BJ (cell line): ENCODE data around the gene RGL4. TPM values are rescaled to one million over a fixed set of nuclear protein-coding genes. Genes with fewer than 3 reads are reported as not detected.

Experiments
- CTCF ChIA-PET: fragments of 350-600 bp; formaldehyde crosslinking; extraction: SDS; loops from one replicate; lab custom pipeline; 2021; ENCODE audit warnings: antibody characterized with exemption, inconsistent platforms; lab: Yijun Ruan, JAX
- POLR2A ChIA-PET: fragments of 300-600 bp; sonication (Branson Sonifier 250); formaldehyde crosslinking; extraction: SDS; loops from one replicate; lab custom pipeline; 2021; ENCODE audit warnings: antibody characterized with exemption; lab: Charles Lee
- DNase-seq: peaks from one replicate; pipeline ENCODE4 v3.0.0-alpha.2; 2011; ENCODE audit warnings: low read depth
- H3K27me3 ChIP-seq: 2 replicates; pipeline ENCODE4 v1.6.0; 2011; ENCODE audit warnings: low read length; ENCODE audit not compliant: control insufficient read depth, insufficient read depth
- H3K36me3 ChIP-seq: 2 replicates; pipeline ENCODE4 v1.5.1; 2011; ENCODE audit warnings: low read length; ENCODE audit not compliant: control insufficient read depth, insufficient read depth
- H3K4me3 ChIP-seq: 2 replicates; pipeline ENCODE4 v1.5.1; 2011; ENCODE audit warnings: low read depth, mild to moderate bottlenecking, control low read depth, low read length
- CTCF ChIP-seq: IDR thresholded peaks from 2 replicates; pipeline ENCODE4 v1.5.1; 2011; ENCODE audit warnings: low read depth, mild to moderate bottlenecking, control low read depth, inconsistent platforms, low read length, moderate library complexity; ENCODE audit not compliant: insufficient read depth
- polyA plus RNA-seq: library from polyadenylated mRNA; depleted of rRNA; stranded (reverse); fragments of >200 nt; gene quantifications from 2 replicates; pipeline ENCODE4 v1.2.3, GENCODE V29; 2011

RGL4 gene
- polyA plus RNA-seq, 1 experiment: not detected

GRCh38 chr22:23693979-23694680 is 3.3 kb downstream of the RGL4 start:
- H3K27me3 ChIP-seq: no peaks in the 10 kb centered on the region
- ChIA-PET CTCF (interaction anchor here (0.7 to 1.4 kb wide), 2 partner anchors 10 to 18 kb away, joined by 3 read pairs; no protein-coding TSS in a partner anchor), POLR2A (no interaction called here)
- TF ChIP-seq CTCF: no peak
- DNase-seq: no peak
- no peak overlapping the region for H3K4me3 ChIP-seq
- peaks cover 19% of the 10 kb centered on the region for H3K36me3 ChIP-seq

GRCh38 chr22:23695141-23695540 is 4.3 kb downstream of the RGL4 start:
- Histone ChIP-seq H3K36me3 (peaks cover 20% of the 10 kb centered on the region), H3K4me3 (no peak overlapping the region), H3K27me3 (no peaks in the 10 kb centered on the region)
- POLR2A ChIA-PET: no interaction called here
- CTCF ChIA-PET: no interaction called here
- no peak for TF ChIP-seq CTCF
- no peak for DNase-seq

GRCh38 chr22:23695571-23696325 is 4.9 kb downstream of the RGL4 start:
- CTCF ChIA-PET: no interaction called here
- TF ChIP-seq CTCF: no peak
- POLR2A ChIA-PET: no interaction called here
- H3K27me3 ChIP-seq: no peaks in the 10 kb centered on the region
- H3K36me3 ChIP-seq: peaks cover 21% of the 10 kb centered on the region
- DNase-seq: no peak
- no peak overlapping the region for H3K4me3 ChIP-seq

GRCh38 chr22:23696326-23696851 is 5.6 kb downstream of the RGL4 start:
- Histone ChIP-seq H3K4me3 (no peak overlapping the region), H3K36me3 (peaks cover 21% of the 10 kb centered on the region), H3K27me3 (no peaks in the 10 kb centered on the region)
- ChIA-PET CTCF (interaction anchor here (0.6 kb wide), 1 partner anchor 734 kb away, joined by 3 read pairs; no protein-coding TSS in a partner anchor), POLR2A (no interaction called here)
- no peak for TF ChIP-seq CTCF
- DNase-seq: no peak
